GM12878 (cell line): Measurements from ENCODE around the gene PTGFRN.

ENCODE experiments used
- CREB1 ChIP-seq: IDR thresholded peaks from 2 replicates; pipeline ENCODE4 v1.6.1; 2012; ENCODE audit warnings: low read depth, mild to moderate bottlenecking, inconsistent platforms
- FOXK2 ChIP-seq: fragments of 450-650 bp; IDR thresholded peaks from 2 replicates; pipeline ENCODE4 v1.6.1; 2017; ENCODE audit warnings: mild to moderate bottlenecking, moderate library complexity
- MEF2A ChIP-seq: IDR thresholded peaks from 2 replicates; pipeline ENCODE4 v1.6.1; 2011; ENCODE audit warnings: low read depth, mild to moderate bottlenecking, low read length, moderate library complexity; ENCODE audit not compliant: insufficient read depth
- POLR2AphosphoS5 ChIP-seq: IDR thresholded peaks from 2 replicates; pipeline ENCODE4 v1.6.1; 2011; ENCODE audit warnings: mild to moderate bottlenecking, low read length, inconsistent platforms
- RB1 ChIP-seq: fragments of 450-650 bp; formaldehyde crosslinking; IDR thresholded peaks from 2 replicates; pipeline ENCODE4 v1.6.1; 2017; ENCODE audit warnings: mild to moderate bottlenecking, borderline replicate concordance
- TF ChIP-seq, protein P1 (sequence below): fragments of 150-350 bp; IDR thresholded peaks from 2 replicates; pipeline ENCODE4 v1.6.1; 2014; ENCODE audit warnings: mild to moderate bottlenecking, low read depth, low read length
- TF ChIP-seq, protein P2 (sequence below), 3 experiments: IDR thresholded peaks in 2 of 3; conservative IDR thresholded peaks in 1 of 3; 2 replicates each; pipeline ENCODE4 v1.5.1; 2011; ENCODE audit warnings: low read depth in 3 of 3, low read length in 3 of 3, mild to moderate bottlenecking in 3 of 3, control low read depth in 2 of 3, moderate library complexity in 2 of 3, inconsistent platforms in 1 of 3, mixed read lengths in 1 of 3; ENCODE audit not compliant: control insufficient read depth in 2 of 3, insufficient read depth in 1 of 3; ENCODE audit errors: extremely low read depth in 1 of 3

DNA sequence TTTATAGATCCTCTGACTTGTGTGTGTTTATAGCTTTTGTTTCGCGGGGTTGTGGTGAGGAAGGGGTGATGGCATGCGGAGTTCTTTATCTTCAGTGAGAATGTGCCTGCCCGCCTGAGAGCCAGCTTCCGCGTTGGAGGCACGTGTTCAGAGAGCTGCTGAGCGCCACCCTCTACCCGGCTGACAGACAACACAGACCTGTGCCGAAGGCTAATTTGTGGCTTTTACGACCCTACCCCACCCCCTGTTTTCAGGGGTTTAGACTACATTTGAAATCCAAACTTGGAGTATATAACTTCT is 77.5 kb downstream of the PTGFRN start:
- TF ChIP-seq, protein P1, sequence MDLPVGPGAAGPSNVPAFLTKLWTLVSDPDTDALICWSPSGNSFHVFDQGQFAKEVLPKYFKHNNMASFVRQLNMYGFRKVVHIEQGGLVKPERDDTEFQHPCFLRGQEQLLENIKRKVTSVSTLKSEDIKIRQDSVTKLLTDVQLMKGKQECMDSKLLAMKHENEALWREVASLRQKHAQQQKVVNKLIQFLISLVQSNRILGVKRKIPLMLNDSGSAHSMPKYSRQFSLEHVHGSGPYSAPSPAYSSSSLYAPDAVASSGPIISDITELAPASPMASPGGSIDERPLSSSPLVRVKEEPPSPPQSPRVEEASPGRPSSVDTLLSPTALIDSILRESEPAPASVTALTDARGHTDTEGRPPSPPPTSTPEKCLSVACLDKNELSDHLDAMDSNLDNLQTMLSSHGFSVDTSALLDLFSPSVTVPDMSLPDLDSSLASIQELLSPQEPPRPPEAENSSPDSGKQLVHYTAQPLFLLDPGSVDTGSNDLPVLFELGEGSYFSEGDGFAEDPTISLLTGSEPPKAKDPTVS, result no peak
- TF ChIP-seq CREB1, result no peak
- no peak for TF ChIP-seq MEF2A
- TF ChIP-seq, protein P2, sequence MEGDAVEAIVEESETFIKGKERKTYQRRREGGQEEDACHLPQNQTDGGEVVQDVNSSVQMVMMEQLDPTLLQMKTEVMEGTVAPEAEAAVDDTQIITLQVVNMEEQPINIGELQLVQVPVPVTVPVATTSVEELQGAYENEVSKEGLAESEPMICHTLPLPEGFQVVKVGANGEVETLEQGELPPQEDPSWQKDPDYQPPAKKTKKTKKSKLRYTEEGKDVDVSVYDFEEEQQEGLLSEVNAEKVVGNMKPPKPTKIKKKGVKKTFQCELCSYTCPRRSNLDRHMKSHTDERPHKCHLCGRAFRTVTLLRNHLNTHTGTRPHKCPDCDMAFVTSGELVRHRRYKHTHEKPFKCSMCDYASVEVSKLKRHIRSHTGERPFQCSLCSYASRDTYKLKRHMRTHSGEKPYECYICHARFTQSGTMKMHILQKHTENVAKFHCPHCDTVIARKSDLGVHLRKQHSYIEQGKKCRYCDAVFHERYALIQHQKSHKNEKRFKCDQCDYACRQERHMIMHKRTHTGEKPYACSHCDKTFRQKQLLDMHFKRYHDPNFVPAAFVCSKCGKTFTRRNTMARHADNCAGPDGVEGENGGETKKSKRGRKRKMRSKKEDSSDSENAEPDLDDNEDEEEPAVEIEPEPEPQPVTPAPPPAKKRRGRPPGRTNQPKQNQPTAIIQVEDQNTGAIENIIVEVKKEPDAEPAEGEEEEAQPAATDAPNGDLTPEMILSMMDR (IDR thresholded peaks at IDR 0.05 in 2 of 3, conservative IDR thresholded peaks at IDR 0.05 in 1 of 3; ENCODE audit: control insufficient read depth in 2 of 3, extremely low read depth in 1 of 3, insufficient read depth in 1 of 3, low read depth in 3 of 3, low read length in 3 of 3), result no peak
- no peak for TF ChIP-seq FOXK2
- TF ChIP-seq POLR2AphosphoS5, result no peak
- no peak for TF ChIP-seq RB1
